Measurements from ENCODE around the gene SBNO1. TPM values are rescaled to one million over a fixed set of nuclear protein-coding genes. Genes with fewer than 3 reads are reported as not detected.

Gene SBNO1
- total and polyA plus RNA-seq, 2 donors (not counting 1 experiment from before 2014, with no cell fraction given) = 5.9 to 47.5 TPM

GRCh38 chr12:123293178-123293760 lies 71.4 kb downstream of the SBNO1 start:
- intact Hi-C loops (cut with micrococcal nuclease) = no loop called here
- ChIA-PET CTCF (interaction anchor here (0.6 kb wide), 1 partner anchor 310 kb away, joined by 3 read pairs; no protein-coding TSS in a partner anchor), POLR2A (no interaction called here)
- Mint-ChIP-seq H3K27me3 (no peaks in the 10 kb centered on the region), H3K4me3 (no peak overlapping the region), H3K27ac (no peak overlapping the region), H3K9me3 (ENCODE audit: insufficient read depth) (no peaks in the 10 kb centered on the region), H3K4me1 (no peaks in the 10 kb centered on the region)
- no peak overlapping the region for H3K4me2 ChIP-seq (replicated peaks; ENCODE audit: low read depth, low read length, poor library complexity, severe bottlenecking)
- no peaks in the 10 kb centered on the region for H3K9me3 ChIP-seq (ENCODE audit: control extremely low read depth in 1 of 3, control insufficient read depth in 2 of 3, insufficient read depth in 1 of 3, low read length in 2 of 3)
- no peak for TF ChIP-seq CTCF (IDR thresholded peaks at IDR 0.05)
- no peak for TF ChIP-seq EZH2 (IDR thresholded peaks at IDR 0.05; ENCODE audit: borderline replicate concordance, insufficient read depth, low read depth, low read length, poor library complexity, severe bottlenecking)
- no peak overlapping the region for H3K4me3 ChIP-seq (ENCODE audit: control extremely low read depth in 1 of 5, extremely low read depth in 1 of 5, insufficient read depth in 1 of 5, low read depth in 2 of 5, low read length in 4 of 5)
- peaks cover 4 to 51% of the 10 kb centered on the region in 2 experiments for H3K36me3 ChIP-seq (replicated peaks in 1 of 2; ENCODE audit: control extremely low read depth in 1 of 2, control insufficient read depth in 1 of 2, extremely low read depth in 1 of 2, insufficient read depth in 2 of 2, low read length in 1 of 2)
- DNase-seq (no peak), ATAC-seq (ENCODE audit: low read depth) (no peak)
- H3K4me1 ChIP-seq (ENCODE audit: control insufficient read depth in 2 of 2, insufficient read depth in 2 of 2, low read length in 2 of 2) = no peaks in the 10 kb centered on the region
- 98% methylated on average over 8 of the region's 9 CpGs for WGBS (ENCODE audit: insufficient coverage)
- no peaks in the 10 kb centered on the region for H4K20me1 ChIP-seq (ENCODE audit: control insufficient read depth, insufficient read depth, low read length, poor library complexity, severe bottlenecking)
- H3K9ac ChIP-seq (ENCODE audit: low read length) = no peak overlapping the region
- no peaks in the 10 kb centered on the region for H3K27me3 ChIP-seq (replicated peaks in 1 of 4; ENCODE audit: control extremely low read depth in 1 of 4, control insufficient read depth in 3 of 4, insufficient read depth in 4 of 4, low read length in 3 of 4)
- no peak overlapping the region for H2AFZ ChIP-seq (ENCODE audit: insufficient read depth, low read depth, low read length, poor library complexity, severe bottlenecking)
- no peak overlapping the region for H3K27ac ChIP-seq (ENCODE audit: low read length in 2 of 2)
- no peaks in the 10 kb centered on the region for H3K79me2 ChIP-seq (ENCODE audit: control insufficient read depth, insufficient read depth, low read length)

- H3K9ac ChIP-seq (ENCODE audit: low read length) = no peak overlapping the region
- no peaks in the 10 kb centered on the region for H3K27me3 Mint-ChIP-seq
- TF ChIP-seq EZH2 (IDR thresholded peaks at IDR 0.05; ENCODE audit: borderline replicate concordance, insufficient read depth, low read depth, low read length, poor library complexity, severe bottlenecking) (no peak), CTCF (IDR thresholded peaks at IDR 0.05) (no peak)
- no peak overlapping the region for H2AFZ ChIP-seq (ENCODE audit: insufficient read depth, low read depth, low read length, poor library complexity, severe bottlenecking)
- no peaks in the 10 kb centered on the region for H4K20me1 ChIP-seq (ENCODE audit: control insufficient read depth, insufficient read depth, low read length, poor library complexity, severe bottlenecking)
- peaks cover 0 to 25% of the 10 kb centered on the region in 2 experiments for H3K36me3 ChIP-seq (replicated peaks in 1 of 2; ENCODE audit: control extremely low read depth in 1 of 2, control insufficient read depth in 1 of 2, extremely low read depth in 1 of 2, insufficient read depth in 2 of 2, low read length in 1 of 2)
- H3K27ac ChIP-seq (ENCODE audit: low read length in 2 of 2) = no peak overlapping the region
- CTCF ChIA-PET = no interaction called here
- intact Hi-C loops (cut with micrococcal nuclease) = no loop called here
- DNase-seq (no peak), ATAC-seq (ENCODE audit: low read depth) (no peak)
- no peaks in the 10 kb centered on the region for H3K4me1 Mint-ChIP-seq
- H3K4me1 ChIP-seq (ENCODE audit: control insufficient read depth in 2 of 2, insufficient read depth in 2 of 2, low read length in 2 of 2) = no peaks in the 10 kb centered on the region
- POLR2A ChIA-PET = no interaction called here
- no peaks in the 10 kb centered on the region for H3K79me2 ChIP-seq (ENCODE audit: control insufficient read depth, insufficient read depth, low read length)
- no peak overlapping the region for H3K4me2 ChIP-seq (replicated peaks; ENCODE audit: low read depth, low read length, poor library complexity, severe bottlenecking)
- no peaks in the 10 kb centered on the region for H3K9me3 ChIP-seq (ENCODE audit: control extremely low read depth in 1 of 3, control insufficient read depth in 2 of 3, insufficient read depth in 1 of 3, low read length in 2 of 3)
- no peak overlapping the region for H3K27ac Mint-ChIP-seq
- no peaks in the 10 kb centered on the region for H3K9me3 Mint-ChIP-seq (ENCODE audit: insufficient read depth)
- H3K27me3 ChIP-seq (replicated peaks in 1 of 4; ENCODE audit: control extremely low read depth in 1 of 4, control insufficient read depth in 3 of 4, insufficient read depth in 4 of 4, low read length in 3 of 4) = no peaks in the 10 kb centered on the region
- H3K4me3 Mint-ChIP-seq = no peak overlapping the region
- WGBS (ENCODE audit: insufficient coverage) = 96% methylated on average over 10 of the region's 11 CpGs
- H3K4me3 ChIP-seq (ENCODE audit: control extremely low read depth in 1 of 5, extremely low read depth in 1 of 5, insufficient read depth in 1 of 5, low read depth in 2 of 5, low read length in 4 of 5) = no peak overlapping the region
These were observed 74.7 kb downstream of the SBNO1 start for GRCh38 chr12:123289911-123290310.
